HepG2 (cell line): Measurements from ENCODE around the gene RHBDD1. TPM values are rescaled to one million over a fixed set of nuclear protein-coding genes. Genes with fewer than 3 reads are reported as not detected.

ENCODE experiments used
- CCDC6 ChIP-seq: sonication (generic); formaldehyde crosslinking; IDR thresholded peaks from 2 replicates; pipeline ENCODE4 v1.8.1; 2022; ENCODE audit warnings: mild to moderate bottlenecking, missing genetic modification reagents, moderate library complexity
- GTF2F1 ChIP-seq: fragments of 150-350 bp; IDR thresholded peaks from 2 replicates; pipeline ENCODE4 v1.6.1; 2014; ENCODE audit warnings: low read length
- KLF9 ChIP-seq: IDR thresholded peaks from 2 replicates; pipeline ENCODE4 v1.6.1; 2016; ENCODE audit warnings: low read depth
- LRRFIP1 ChIP-seq: sonication (generic); formaldehyde crosslinking; conservative IDR thresholded peaks from 2 replicates; pipeline ENCODE4 v1.4.0; 2020; ENCODE audit warnings: missing genetic modification reagents
- MNT ChIP-seq: fragments of 450-650 bp; IDR thresholded peaks from 2 replicates; pipeline ENCODE4 v1.6.1; 2016
- MTF2 ChIP-seq: sonication (generic); formaldehyde crosslinking; IDR thresholded peaks from 2 replicates; pipeline ENCODE4 v1.5.0; 2020; ENCODE audit warnings: missing genetic modification reagents, borderline replicate concordance
- PCBP1 ChIP-seq: fragments of 200-400 bp; formaldehyde crosslinking; IDR thresholded peaks from 2 replicates; pipeline ENCODE4 v1.6.1; 2017; ENCODE audit warnings: mild to moderate bottlenecking, low read depth, low read length, borderline replicate concordance
- PCBP2 ChIP-seq: fragments of 200-400 bp; formaldehyde crosslinking; optimal IDR thresholded peaks from 2 replicates; pipeline ENCODE3; 2018; ENCODE audit warnings: low read length, low read depth; ENCODE audit not compliant: poor library complexity, severe bottlenecking
- SMAD9 ChIP-seq: sonication (generic); formaldehyde crosslinking; IDR thresholded peaks from 2 replicates; pipeline ENCODE4 v1.5.1; 2020; ENCODE audit warnings: mild to moderate bottlenecking, missing genetic modification reagents
- SOX5 ChIP-seq: IDR thresholded peaks from 2 replicates; pipeline ENCODE4 v1.6.1; 2016; ENCODE audit warnings: borderline replicate concordance
- THAP7 ChIP-seq: sonication (generic); formaldehyde crosslinking; IDR thresholded peaks from 2 replicates; pipeline ENCODE4 v1.8.1; 2023; ENCODE audit warnings: mild to moderate bottlenecking, missing genetic modification reagents
- ZBTB46 ChIP-seq: sonication (generic); formaldehyde crosslinking; IDR thresholded peaks from 2 replicates; pipeline ENCODE4 v1.4.0; 2020; ENCODE audit warnings: mild to moderate bottlenecking, missing genetic modification reagents, borderline replicate concordance
- ZFAT ChIP-seq: sonication (generic); formaldehyde crosslinking; conservative IDR thresholded peaks from 2 replicates; pipeline ENCODE4 v1.8.1; 2023; ENCODE audit warnings: missing genetic modification reagents, inconsistent platforms
- ZKSCAN8 ChIP-seq: IDR thresholded peaks from 2 replicates; pipeline ENCODE4 v1.6.1; 2016; ENCODE audit warnings: borderline replicate concordance, missing genetic modification reagents, missing compliant biosample characterization
- ZNF180 ChIP-seq: sonication (generic); formaldehyde crosslinking; IDR thresholded peaks from 2 replicates; pipeline ENCODE4 v1.4.0; 2020; ENCODE audit warnings: low read depth, missing genetic modification reagents, borderline replicate concordance
- ZNF256 ChIP-seq: sonication (generic); formaldehyde crosslinking; conservative IDR thresholded peaks from 2 replicates; pipeline ENCODE4 v1.4.0; 2020; ENCODE audit warnings: missing genetic modification reagents
- ZNF333 ChIP-seq: sonication (generic); formaldehyde crosslinking; IDR thresholded peaks from 2 replicates; pipeline ENCODE4 v1.4.0; 2020; ENCODE audit warnings: mild to moderate bottlenecking, missing genetic modification reagents, borderline replicate concordance
- ZNF574 ChIP-seq: sonication (generic); formaldehyde crosslinking; IDR thresholded peaks from 2 replicates; pipeline ENCODE4 v1.4.0; 2020; ENCODE audit warnings: missing genetic modification reagents
- ZNF644 ChIP-seq: IDR thresholded peaks from 2 replicates; pipeline ENCODE4 v1.6.1; 2016; ENCODE audit warnings: low read depth
- polyA plus RNA-seq, 8 experiments: library from polyadenylated mRNA; depleted of rRNA in 3 of 8; stranded (reverse) in 7 of 8; unstranded in 1 of 8; fragments of >200 nt; fragmentation: Illumina TruSeq in 4 of 8; extraction: Trizol in 4 of 8; gene quantifications; 2 replicates each; pipeline versions ENCODE4 v1.2.1 to v1.2.3, GENCODE V29; 2011 to 2016; ENCODE audit warnings: low read depth in 4 of 8, missing spikeins in 1 of 8, mixed read lengths in 1 of 8; ENCODE audit not compliant: insufficient read depth in 1 of 8
- total RNA-seq, 5 experiments: library from RNA; depleted of rRNA; stranded (reverse); fragments of >200 nt; fragmentation: Illumina TruSeq; extraction: Trizol; gene quantifications; 2 replicates each; pipeline ENCODE4 v1.2.3, GENCODE V29; 2016; ENCODE audit warnings: low read depth in 1 of 5

RHBDD1 gene
- total and polyA plus RNA-seq, 2 of the 13 experiments (the other 11 are each of a cell fraction or from before 2014, with no cell fraction given), result 8.2 to 9.5 TPM

- TF ChIP-seq ZBTB46 (CRISPR knock-in tag), result no peak; the same call in 1 of the 2 replicates
- 0 out of 2 replicates have a peak, but pooled peaks have one; percentile 66 for TF ChIP-seq KLF9 (CRISPR knock-in tag)
- peak; percentile 80; the same call in 1 of the 2 replicates for TF ChIP-seq ZKSCAN8 (CRISPR knock-in tag)
- no peak for TF ChIP-seq ZNF256 (CRISPR knock-in tag)
- TF ChIP-seq SMAD9, result 0 out of 2 replicates have a peak, but pooled peaks have one; percentile 35
- no peak; the same call in 1 of the 2 replicates for TF ChIP-seq CCDC6 (CRISPR knock-in tag)
- TF ChIP-seq SOX5 (CRISPR knock-in tag), result peak; percentile 94
- TF ChIP-seq PCBP2, result no peak
- no peak for TF ChIP-seq THAP7 (CRISPR knock-in tag)
- TF ChIP-seq MNT, result no peak
- no peak for TF ChIP-seq GTF2F1
- no peak for TF ChIP-seq PCBP1
- TF ChIP-seq ZNF333 (CRISPR knock-in tag), result no peak
- no peak for TF ChIP-seq LRRFIP1
- TF ChIP-seq ZNF574 (CRISPR knock-in tag), result peak; percentile 5
- TF ChIP-seq ZFAT (CRISPR knock-in tag), result no peak
- TF ChIP-seq MTF2 (CRISPR knock-in tag), result no peak
- TF ChIP-seq ZNF180 (CRISPR knock-in tag), result 0 out of 2 replicates have a peak, but pooled peaks have one; percentile 17
- peak; percentile 54 for TF ChIP-seq ZNF644
Measured at GRCh38 chr2:226799976-226800940, 35.6 kb upstream of the RHBDD1 start (continued).
